Stimulated activated CD4-positive, alpha-beta T cell treated with anti-CD3 and anti-CD28 coated beads, Interleukin-15, amount 100 ng/mL, for 24 hours (primary cell): ENCODE measurements around the gene MGST3.
"Not testable (repeated sequence)": the region's sequence is repeated elsewhere in the genome, so short reads cannot be mapped to it uniquely, and the experiment has no call there.

ENCODE experiments used
- DNase-seq: peaks from one replicate; pipeline ENCODE4 v3.0.0-alpha.2; 2020

MGST3 gene

GRCh38 chr1:165630629-165631341 is at the start of gene MGST3:
MGST3 (plus strand) TSS chr1:165631234; CDS start chr1:165649848, 18,614 bp downstream.
- DNase-seq: peak; percentile 97

DNA sequence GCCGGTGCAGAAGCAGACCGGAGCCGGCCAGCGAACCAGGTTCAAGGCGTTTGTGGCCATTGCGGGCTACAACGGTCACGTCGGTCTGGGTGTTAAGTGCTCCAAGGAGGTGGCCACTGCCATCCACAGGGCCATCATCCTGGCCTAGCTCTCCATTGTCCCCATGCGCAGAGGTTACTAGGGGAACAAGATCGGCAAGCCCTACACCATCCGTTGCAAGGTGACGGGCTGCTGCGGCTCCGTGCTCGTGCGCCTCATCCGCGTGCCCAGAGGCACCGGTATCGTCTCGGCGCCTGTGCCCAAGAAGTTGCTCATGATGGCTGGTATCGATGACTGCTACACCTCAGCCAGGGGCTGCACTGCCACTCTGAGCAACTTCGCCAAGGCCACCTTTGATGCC is 49.1 kb upstream of the MGST3 start:
- no peak for DNase-seq

DNA sequence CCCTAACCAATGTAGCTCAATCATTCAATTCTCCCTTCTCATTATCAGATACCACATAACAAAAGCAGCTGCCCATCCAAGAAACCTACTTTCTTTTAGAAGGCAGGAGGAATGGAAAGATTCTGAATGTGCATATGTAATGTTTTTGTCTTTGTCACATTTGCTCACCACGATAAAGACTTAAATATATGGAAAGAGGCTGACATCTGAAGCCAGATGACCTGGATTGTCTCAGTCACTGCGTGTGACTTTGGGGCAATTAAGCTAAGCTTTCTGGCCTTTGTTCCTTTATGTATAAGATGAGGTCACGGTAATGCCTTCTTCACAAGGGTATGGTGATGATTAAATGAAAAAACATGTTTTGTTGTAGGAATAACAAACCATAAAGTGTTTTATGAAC is 44.6 kb upstream of the MGST3 start:
- no peak for DNase-seq

GRCh38 chr1:165591391-165591790 is 39.6 kb upstream of the MGST3 start:
- not testable (repeated sequence) for DNase-seq

DNA sequence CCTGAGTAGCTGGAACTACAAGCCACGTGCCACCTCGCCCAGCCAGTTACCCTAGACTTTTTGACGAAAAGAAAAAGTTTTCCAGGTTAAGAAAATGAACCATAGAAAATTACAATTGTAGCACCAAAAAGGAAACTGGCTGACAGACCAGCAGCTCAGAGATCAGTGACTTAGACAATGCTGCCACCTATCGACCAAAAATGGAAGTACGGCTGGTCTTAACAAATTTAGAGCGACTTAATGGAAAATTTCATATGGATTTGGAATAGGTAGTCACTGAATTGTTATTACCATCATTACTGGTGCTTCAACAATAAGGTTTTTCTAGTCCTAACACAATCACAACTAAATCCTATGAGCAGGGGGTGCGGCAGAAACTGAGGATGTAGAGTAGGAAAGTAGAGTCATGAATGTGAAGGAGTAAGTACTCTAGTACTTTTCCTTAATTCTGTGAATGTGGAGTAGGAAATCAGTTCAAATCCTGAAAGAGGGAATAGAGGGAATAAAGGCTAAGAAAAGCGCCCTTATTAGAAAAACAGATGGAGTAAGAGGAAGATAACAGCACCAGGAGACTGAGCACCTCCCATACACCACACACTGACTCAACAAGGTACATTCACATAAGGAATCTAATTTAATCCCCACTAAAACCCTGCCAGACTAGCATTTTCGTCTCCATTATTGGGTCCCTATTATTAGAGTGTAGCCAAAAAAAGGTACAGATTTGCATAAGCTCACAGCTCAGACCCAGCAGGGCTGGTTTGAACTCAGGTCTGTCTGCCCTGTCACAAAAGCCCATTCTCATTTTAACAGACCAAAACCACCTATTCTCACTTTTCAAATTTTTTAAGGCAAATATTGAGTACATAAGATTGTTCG is 37.9 kb upstream of the MGST3 start:
- peak; percentile 82 for DNase-seq

DNA sequence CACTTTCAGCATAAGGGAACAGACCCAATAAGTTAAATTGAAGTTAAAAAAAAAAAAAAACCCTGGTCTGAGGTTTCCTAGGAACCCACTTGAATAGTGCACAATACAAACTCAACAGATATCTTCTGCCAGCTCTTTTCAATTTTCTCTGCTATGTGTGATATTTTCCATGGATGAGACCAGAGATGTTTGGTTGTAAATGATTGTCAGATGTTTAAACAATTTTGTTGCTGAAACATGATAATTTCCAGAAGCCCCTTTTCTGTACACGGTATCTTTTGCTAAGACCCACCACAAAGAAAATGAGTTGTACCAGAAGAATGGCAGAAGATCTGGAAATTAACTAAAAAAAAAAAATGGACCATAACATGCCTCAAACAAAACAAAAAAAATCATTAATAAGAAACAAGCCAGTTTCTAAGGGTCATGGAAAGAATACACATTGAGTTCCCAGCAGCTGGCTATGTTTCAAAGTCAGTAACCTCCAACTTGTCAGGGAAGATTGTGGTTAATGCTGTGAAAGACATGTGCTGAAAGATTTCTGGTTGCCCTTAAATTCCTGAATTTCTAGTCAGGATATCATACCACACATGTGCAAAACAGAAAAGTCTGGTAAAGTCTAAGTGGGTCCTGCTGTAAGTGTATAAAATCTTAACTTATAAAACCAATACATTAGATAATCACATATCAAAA is 35.6 kb upstream of the MGST3 start:
- no peak for DNase-seq

- DNase-seq: peak; percentile 98
Observed at GRCh38 chr1:165597883-165598675, 33.0 kb upstream of the MGST3 start.

DNA sequence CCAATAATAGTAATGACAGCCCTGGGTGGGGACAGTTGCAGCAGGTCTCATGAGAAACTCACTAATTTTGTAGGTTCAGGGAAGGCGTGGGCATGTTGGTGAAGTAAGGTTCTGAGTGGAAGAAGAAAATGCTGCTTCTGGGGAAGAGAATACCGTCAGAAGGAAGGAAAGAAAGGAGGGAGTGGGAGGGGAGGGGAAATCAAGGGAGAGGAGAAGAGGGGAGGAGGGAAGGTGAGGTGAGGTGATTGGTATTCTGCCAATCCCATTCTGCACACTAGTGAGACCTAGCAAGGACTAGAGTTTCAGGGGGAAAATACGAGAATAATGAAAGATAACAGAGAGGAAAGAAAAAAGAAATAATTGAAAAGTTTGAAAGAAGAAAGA is 32.4 kb upstream of the MGST3 start:
- DNase-seq: no peak

DNA sequence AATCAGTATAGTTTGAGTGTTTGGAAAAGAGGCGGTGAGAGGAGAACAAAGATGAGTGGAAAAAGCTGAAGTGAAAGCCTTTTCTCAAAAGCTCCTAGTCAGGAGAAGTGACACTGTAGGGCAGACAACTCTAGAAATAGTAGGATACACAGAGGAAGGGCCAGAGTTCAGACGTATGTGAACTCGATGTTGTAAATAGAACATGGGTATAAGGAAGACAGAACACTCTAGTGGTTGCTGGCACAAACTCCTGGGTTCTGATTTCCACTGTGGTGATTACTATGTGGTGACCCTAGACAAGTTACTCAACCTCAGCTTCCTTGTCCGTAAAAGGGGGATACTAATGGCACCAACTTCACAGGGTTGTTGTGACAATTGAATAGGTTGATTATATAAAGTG is 30.2 kb upstream of the MGST3 start:
- DNase-seq: no peak

DNA sequence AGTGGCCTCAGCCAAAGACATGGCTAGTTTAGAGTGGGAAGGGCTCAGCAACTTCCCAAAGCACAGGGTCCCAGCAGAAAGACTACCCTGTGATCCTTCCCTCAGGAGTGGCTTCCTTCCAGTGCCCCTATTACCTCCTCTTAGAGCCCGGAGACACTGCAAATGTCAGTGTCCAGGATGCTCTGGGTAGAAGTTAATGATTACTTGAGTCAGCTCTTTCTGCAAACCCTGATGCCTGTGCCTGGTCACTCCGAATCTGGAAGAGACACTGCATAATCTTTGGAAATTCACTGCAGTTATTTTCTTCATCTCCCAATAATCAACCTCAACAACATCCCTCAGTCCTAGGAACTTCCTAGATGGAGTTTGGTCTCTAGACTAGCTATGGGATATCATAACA is 27.2 kb upstream of the MGST3 start:
- DNase-seq: no peak

DNA sequence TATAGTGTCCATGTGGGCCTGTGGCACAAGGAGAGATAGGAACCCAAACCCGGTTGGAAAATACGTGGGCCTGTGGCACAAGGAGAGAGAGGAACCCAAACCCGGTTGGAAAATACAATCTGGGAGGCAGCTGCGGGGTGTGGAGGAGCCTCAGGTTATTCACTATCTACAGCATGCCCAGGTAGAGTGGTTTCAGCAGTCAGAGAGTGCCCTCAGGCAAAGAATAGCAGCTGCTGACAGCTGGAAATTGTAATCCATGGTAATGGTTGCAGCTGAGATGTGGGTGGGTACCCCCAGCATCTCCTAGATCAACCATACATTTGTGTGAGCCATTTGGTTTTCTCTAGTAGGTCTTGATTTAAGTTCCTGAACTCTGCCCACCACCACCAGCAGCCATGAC is 25.8 kb upstream of the MGST3 start:
- no peak for DNase-seq

- DNase-seq: not testable (repeated sequence)
Observed at GRCh38 chr1:165606676-165607075, 24.4 kb upstream of the MGST3 start.

GRCh38 chr1:165610866-165611265 is 20.2 kb upstream of the MGST3 start:
- DNase-seq: no peak

DNA sequence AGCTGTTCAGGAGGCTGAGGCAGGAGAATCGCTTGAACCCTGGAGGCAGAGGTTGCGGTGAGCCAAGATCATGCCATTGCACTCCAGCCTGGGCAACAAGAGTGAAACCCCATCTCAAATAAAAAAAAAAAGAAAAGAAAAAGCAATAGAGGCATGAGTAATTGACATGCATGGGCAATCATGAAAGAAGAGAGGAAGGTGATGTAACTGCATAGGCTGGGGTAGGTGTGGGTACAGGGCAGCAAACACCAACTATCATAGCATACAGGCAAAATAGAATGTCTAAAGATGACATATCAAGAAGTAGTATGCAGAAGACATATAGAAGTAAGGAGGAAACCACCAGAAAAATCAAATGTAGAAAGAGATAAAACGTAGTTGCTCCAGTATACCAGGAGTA is 19.0 kb upstream of the MGST3 start:
- DNase-seq: no peak

DNA sequence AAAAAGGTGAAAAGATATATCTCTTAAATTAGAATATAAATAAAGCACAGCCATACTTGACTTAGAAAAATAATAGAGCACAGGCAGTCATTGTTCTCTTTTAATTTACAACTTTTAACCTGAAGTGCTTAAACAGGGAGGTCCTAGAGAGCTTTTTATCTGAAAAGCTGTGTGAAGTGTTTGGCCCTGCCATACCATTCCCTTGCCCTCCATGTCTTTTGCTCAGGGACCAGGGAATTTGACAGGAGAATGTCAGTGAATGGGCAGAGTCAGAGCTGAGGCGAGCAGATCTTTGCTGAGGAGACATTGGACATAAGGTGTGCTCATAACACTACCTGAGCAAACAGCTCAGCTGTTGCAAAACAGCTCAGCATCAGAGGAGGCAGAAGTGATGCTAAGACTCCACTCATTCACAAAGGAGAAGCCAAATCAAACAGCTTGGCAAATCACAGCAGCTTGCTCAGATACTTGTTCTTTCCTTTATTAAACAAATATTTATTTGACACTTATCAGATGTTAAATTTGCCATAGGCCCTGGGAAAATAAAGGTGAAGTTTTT is 14.9 kb upstream of the MGST3 start:
- no peak for DNase-seq

- no peak for DNase-seq
Observed at GRCh38 chr1:165616987-165617546, 14.0 kb upstream of the MGST3 start.

DNA sequence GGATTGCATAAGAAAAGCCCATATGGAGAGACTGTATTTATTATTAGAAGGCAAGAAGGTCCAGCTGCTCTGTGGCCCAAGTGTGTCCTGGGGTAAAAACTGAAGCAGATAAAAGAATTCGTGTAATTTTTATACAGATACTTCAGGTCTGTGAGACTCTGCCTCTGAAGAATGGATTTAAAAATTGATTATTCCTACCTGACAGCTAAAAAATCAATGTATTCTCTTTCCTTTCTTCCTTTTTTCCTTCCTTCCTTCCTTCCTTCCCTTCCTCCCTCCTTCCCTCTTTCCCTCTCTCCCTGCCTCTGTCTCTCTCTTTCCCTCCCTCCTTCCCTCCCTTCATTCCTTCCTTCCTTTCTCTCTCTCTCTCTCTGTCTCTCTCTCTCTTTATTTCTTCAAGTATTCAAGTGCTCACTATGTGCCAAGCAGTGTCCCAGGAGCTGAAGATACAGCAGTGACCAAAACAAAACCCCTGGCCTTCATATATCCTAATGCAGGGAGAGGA is 11.3 kb upstream of the MGST3 start:
- DNase-seq: no peak

GRCh38 chr1:165623624-165624023 is 7.4 kb upstream of the MGST3 start:
- no peak for DNase-seq

DNA sequence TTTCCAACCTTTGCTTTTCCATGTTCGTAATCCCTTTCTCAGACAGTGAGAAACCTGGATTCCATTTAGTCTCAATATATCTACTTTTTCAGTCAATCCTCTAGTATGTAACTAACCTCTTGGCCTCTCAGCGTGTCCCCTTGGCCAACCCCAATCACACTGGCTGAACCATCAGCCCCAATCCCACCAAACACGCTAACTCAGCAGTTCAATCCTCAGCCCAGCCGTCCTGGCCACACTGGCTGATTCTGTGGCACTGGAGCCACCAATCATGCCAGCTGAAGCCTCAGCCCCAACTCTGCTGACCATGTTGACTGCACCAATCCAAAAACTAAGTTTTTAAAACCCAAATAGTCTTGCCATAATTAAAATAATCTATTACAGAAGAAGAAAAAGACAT is 6.6 kb upstream of the MGST3 start:
- no peak for DNase-seq

DNA sequence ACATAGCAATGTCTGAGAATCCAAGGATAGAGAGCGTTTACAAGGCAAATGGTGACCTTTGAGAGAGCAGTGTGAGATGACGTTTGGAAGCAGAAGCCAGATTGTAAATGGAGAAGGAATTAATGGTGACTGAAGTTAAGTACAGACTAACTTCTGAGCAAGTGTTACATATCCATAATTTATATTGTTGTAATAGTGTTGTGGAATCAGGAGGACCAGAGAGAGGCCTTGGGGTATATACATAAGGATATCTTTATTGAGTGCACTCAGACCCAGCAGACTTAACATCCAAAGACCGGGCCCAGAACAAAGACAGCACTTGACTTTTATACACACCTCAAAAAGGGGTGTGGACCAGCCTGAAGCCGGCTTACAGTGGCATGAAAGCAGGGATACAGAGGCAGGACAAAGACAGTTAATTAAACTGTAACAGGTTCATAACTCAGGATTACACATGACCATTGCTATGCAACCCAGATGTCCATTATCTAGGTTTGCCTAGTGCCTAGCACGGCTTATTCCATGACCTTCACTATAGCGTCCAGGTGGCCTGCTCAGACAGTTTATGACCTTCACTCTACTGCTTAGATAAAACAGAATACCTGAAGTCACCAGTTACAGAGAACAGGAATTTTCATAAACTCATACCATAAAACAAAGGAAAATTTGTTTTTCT is 2.7 kb upstream of the MGST3 start:
- no peak for DNase-seq

DNA sequence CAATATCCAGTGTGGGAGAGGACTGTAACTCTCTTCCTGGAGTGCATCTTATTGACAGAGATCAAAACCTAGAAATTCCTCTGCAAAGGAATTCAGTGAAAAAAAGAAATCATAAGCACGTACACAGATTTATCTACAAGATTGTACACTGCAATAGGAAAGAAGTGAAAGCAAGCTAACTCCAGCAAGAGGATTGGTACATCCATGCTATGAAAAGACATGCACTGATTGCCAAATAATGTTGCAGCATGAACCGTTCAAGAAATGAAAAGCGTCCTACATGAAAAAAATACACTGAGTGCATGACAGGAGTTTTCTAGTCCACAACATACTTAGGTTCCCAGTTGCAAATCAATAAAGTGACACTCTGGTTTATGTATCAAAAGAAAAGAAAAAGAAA is 1.9 kb upstream of the MGST3 start:
- DNase-seq: no peak
